Hematopoietic multipotent progenitor cell (in vitro differentiated cells): ENCODE measurements around the gene MFSD12. TPM values are rescaled to one million over a fixed set of nuclear protein-coding genes. Genes with fewer than 3 reads are reported as not detected.
"Not testable (repeated sequence)": the region's sequence is repeated elsewhere in the genome, so short reads cannot be mapped to it uniquely, and the experiment has no call there.

Experiments used
- DNase-seq, 3 donors: peaks; one replicate each; pipeline ENCODE4 v3.0.0-alpha.2; 2011 to 2015; ENCODE audit warnings: low read depth in 2 of 3, low spot score in 2 of 3
- total RNA-seq: library from RNA; depleted of rRNA; stranded (reverse); fragments of >200 nt; gene quantifications from one replicate; pipeline ENCODE4 v1.2.3, GENCODE V29; 2012

Gene MFSD12
- total RNA-seq, 1 donor: 82.4 TPM

GRCh38 chr19:3511506-3512251, 45.7 kb downstream of the MFSD12 start:
- no peak for DNase-seq

GRCh38 chr19:3510727-3511126, 46.7 kb downstream of the MFSD12 start:
- no peak for DNase-seq

- no peak for DNase-seq
Measured at GRCh38 chr19:3509566-3509989, 47.8 kb downstream of the MFSD12 start.

GRCh38 chr19:3508771-3509535, 48.4 kb downstream of the MFSD12 start:
- DNase-seq: no peak

GRCh38 chr19:3508121-3508661, 49.2 kb downstream of the MFSD12 start:
- DNase-seq: not testable (repeated sequence)

DNA sequence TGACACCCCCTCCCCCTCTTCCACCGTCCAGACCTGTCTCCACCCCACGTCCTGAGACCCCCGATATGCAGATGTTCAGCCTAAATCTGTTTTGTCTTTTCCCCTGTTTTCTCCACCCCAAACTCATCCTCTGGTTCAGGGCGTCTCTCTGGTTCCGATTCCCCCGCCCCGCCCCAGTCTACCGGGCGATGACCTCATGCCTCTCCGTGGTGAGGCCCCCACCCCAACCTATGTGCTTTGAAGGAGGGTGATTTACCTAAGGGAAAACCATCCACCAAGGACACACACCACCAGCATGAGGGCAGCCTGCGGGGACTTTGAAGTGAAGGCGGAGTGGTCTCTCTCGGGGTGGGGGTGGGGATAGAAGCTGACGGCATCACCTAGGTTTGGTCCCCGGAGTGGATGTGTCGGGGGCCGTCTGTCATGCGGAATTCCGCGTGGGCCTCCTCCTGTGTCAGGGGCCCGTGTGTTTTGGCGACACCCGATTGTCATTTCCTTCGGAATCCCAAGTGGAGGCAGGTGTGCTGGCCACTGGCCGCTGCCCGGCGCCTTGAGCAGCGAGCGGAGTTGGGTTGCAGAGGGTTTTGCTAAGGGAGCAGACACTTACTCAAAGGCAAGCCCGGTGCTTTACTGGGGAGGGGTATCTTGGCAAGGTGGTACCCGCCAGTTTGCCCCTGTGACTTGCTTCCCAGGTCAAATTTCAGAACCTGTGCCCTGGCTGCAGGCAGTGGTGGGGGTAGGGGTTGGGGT, 49.8 kb downstream of the MFSD12 start:
- no peak for DNase-seq

GRCh38 chr19:3506384-3507340, 50.7 kb downstream of the MFSD12 start:
- peak in 2 of 3 donors; percentile 45 to 55 for DNase-seq

- DNase-seq: peak; percentile 99
Measured at GRCh38 chr19:3505598-3506383, 51.6 kb downstream of the MFSD12 start, which contains the start of gene FZR1. TSS of gene FZR1 (plus strand) at chr19:3506311. CDS start at chr19:3522990, 16,679 bp downstream.

- no peak for DNase-seq
Measured at GRCh38 chr19:3504735-3505134, 52.7 kb downstream of the MFSD12 start.

DNA sequence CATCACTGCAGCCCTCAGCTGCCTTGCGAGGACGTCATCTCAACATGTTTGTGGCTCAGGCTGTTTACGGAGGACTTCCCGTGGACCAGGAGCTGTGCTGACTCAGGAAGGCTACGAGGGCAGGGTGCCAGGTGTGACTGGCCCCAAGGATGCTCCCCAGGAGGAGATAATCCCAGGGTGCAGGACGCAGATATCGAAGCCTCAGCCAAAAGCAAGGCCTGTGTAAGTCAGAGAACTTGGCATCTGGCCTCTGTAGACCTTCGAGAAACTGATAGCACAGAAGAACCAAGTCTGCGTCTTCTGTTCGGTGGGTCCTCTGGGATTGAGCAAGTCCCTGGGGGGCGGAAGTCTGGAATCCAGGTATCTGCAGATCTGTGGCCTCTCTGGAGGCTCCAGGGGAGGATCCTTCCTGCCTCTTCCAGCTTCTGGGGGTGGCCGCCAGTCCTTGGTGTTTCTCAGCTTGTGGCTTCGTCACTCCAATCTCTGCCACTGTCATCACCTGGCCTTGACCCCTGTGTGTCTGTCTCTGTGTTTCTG, 54.3 kb downstream of the MFSD12 start:
- no peak for DNase-seq

GRCh38 chr19:3501780-3502179, 55.6 kb downstream of the MFSD12 start:
- DNase-seq: no peak

DNA sequence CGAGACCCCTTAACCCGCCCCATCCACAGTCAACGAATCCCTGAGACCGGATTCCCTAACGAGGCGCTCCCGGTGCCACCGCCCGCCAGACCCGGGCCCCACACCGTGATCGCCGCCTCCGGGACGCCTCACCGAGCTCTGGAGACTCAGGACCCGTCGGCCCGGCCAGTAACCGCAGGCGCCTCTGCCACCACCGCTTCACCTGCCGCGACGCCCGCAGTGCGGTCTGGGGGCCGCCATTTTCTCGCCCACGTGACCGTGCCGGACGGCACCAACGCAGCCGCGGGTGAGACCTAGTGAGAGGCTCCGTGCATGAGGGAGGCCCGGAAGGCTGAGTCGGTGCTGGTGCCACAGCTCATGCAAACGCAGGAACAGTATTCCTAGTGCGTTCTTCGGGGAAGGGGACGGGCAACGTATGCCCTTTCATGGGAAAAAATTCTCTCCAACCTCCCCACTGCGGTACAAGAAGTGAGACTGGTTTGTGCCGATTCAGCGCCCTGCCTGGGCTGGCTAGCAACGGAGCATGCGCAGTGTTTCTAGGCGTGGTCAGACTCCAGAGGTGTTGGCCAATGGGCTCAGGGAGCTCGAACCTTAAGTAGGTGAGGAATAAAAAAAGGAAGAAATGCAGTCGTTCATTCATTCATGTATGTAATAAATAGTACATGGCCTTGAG, 56.8 kb downstream of the MFSD12 start, which contains the start of gene DOHH:
Gene DOHH, minus strand, starts transcription at position 246 of the 673 bp plus-strand sequence. CDS start 3,860 bp downstream, outside the sequence.
- peak; percentile 95 to 98 (median 97) for DNase-seq

DNA sequence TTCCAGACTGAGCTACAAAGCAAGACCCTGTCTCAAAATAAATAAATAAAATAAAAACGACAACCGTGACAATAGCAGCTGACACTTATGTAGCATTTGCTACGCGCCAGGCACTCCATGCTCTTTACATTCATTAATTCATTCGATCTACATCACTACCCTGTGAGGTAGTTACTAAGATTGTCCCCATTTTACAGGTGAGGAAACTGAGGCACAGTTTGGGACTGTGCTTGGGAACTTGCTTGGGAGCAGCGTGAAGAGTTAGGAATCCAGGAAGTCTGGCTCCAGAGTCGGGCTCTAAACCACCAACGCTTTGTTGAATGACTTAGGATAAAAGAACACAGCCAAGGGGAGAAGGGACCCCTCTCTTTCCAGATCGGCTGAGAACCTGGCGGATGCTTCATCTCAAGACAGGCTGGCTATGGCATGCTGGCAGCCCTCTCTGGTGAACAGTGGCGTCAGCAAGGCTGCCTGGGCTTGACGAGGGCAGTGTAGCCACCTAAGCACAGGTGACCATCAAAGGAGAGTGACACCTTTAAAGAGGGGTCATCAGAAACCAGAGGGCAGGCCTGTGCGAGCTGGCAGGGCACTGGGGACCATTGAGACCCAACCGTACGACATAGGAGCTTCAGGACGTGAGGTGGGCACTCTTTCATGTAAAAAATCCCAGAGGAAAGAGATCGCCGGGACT, 57.5 kb downstream of the MFSD12 start:
- no peak for DNase-seq

- DNase-seq: no peak
Measured at GRCh38 chr19:3497757-3498520, 59.4 kb downstream of the MFSD12 start.

DNA sequence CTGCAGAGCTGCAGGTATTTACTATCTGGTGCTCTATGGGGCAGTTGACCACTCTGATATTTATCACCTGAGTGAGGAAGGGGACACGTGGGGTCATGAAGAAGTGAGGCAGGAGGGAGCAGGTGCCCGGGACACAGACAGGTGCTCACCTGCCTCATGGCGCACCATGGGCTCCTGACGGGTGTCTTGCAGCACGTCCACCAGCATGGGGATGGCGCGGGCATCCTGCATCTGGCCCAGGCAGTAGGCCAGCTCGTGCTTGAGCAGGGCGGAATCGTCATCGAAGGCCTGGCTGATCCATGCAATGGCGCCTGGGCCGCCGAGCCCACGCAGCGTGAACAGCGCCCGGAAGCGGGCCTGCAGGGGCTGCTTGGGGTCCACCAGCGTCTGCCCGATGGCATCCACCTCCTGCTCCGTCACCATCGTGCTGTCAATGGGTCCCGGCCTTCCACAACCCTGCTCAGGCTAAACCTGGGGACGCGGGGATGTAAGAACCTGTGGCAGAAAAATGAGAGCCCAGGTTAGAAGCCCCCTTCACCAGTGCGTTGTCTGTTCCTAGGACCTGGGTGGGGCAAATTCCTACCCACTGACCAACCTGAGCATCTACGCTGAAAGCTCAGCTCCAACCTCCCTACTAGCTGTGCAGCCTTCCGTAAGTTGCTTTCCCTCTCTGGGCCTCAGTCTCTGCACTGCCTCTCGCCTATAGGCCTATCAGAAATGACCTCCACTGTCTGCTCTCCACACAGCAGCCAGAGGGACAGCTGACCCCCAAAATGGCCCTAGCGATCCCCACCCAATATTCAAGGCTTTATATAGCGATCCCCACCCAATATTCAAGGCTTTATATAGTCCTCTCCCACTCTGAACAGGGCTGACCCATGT, 60.8 kb downstream of the MFSD12 start:
- no peak for DNase-seq

GRCh38 chr19:3494559-3494958, 62.8 kb downstream of the MFSD12 start:
- DNase-seq: no peak
